ENCODE measurements around the gene TCHP. TPM values are rescaled to one million over a fixed set of nuclear protein-coding genes. Genes with fewer than 3 reads are reported as not detected.

Gene TCHP
- total and polyA plus RNA-seq, 2 of the 13 experiments (the other 11 are each of a cell fraction or from before 2014, with no cell fraction given): 6.7 to 12.2 TPM

DNA sequence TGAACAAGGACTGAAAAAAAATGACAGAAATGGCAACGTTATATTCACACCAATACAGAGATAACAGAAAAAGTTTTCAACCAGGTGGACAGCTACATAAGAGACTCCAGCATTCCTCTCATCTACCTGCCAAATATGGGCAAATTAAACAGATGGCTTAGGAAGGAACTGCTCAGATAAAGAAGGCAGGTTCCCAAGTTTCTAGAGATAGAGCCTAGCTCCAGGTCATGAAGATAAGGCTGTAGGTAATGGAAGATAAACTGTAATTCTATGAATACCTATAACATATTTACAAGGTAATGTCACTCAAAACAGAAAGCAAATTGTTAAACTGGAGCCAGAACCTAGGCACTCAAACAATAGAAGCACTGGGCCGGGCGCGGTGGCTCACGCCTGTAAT is 53.6 kb downstream of the TCHP start:
- peaks cover 15 to 41% of the 10 kb centered on the region in 2 experiments for H3K36me3 ChIP-seq (replicated peaks in 1 of 2; ENCODE audit: control insufficient read depth in 1 of 2, insufficient read depth in 2 of 2, low read length in 2 of 2)
- H3K4me1 ChIP-seq (ENCODE audit: insufficient read depth, low read length): peaks cover 30% of the 10 kb centered on the region
- POLR2A ChIA-PET: no interaction called here
- TF ChIP-seq SRF (IDR thresholded peaks at IDR 0.05; ENCODE audit: low read depth, low read length) (peak; percentile 29; the same call in 1 of the 2 replicates), TCF7L2 (IDR thresholded peaks at IDR 0.05; ENCODE audit: low read depth, low read length) (no peak)
- FAIRE-seq (no peak), DNase-seq (ENCODE audit: low spot score) (no peak), ATAC-seq (no peak)
- no peaks in the 10 kb centered on the region for H3K79me2 ChIP-seq (ENCODE audit: insufficient read depth, low read length)
- intact Hi-C loops (cut with micrococcal nuclease; ENCODE audit: unreplicated experiment): no loop called here
- no peaks in the 10 kb centered on the region for H3K27me3 ChIP-seq (ENCODE audit: control insufficient read depth in 1 of 2, insufficient read depth in 2 of 2, low read length in 2 of 2)
- CTCF ChIA-PET (ENCODE audit: low intra/inter-chr PET ratio, low total read pairs): no interaction called here
- no peak overlapping the region for H3K9ac ChIP-seq (ENCODE audit: insufficient read depth, low read depth, low read length)
- H3K27ac ChIP-seq (ENCODE audit: extremely low read length, insufficient read depth, low read length): no peak overlapping the region
- no peaks in the 10 kb centered on the region for H3K9me3 ChIP-seq (ENCODE audit: low read length)
- H2AFZ ChIP-seq (ENCODE audit: low read length): no peak overlapping the region
- no TSS peak for BruUV-seq (replicated peaks)
- no peak overlapping the region for H3K4me2 ChIP-seq (ENCODE audit: low read depth, low read length)
- whole genome bisulfite sequencing (ENCODE audit: low lambda C conversion rate): 94% methylated on average over 5 of the region's 5 CpGs
- H3K4me3 ChIP-seq (replicated peaks in 1 of 3; ENCODE audit: insufficient read depth in 1 of 3, low read depth in 2 of 3, low read length in 3 of 3): no peak overlapping the region
- in situ Hi-C loops (cut with HindIII; ENCODE audit: extremely low pct_ligation_motif_present, low pct_unique_long_range_greater_than_20kb): no loop called here
- no peaks in the 10 kb centered on the region for H4K20me1 ChIP-seq (ENCODE audit: insufficient read depth, low read length)

GRCh38 chr12:109958374-109958773 is 58.3 kb downstream of the TCHP start:
- Histone ChIP-seq H3K9ac (ENCODE audit: insufficient read depth, low read depth, low read length) (no peak overlapping the region), H3K79me2 (ENCODE audit: insufficient read depth, low read length) (no peaks in the 10 kb centered on the region), H3K4me3 (replicated peaks in 1 of 3; ENCODE audit: insufficient read depth in 1 of 3, low read depth in 2 of 3, low read length in 3 of 3) (no peak overlapping the region), H2AFZ (ENCODE audit: low read length) (no peak overlapping the region), H3K4me1 (ENCODE audit: insufficient read depth, low read length) (no peaks in the 10 kb centered on the region), H3K4me2 (ENCODE audit: low read depth, low read length) (no peak overlapping the region), H3K27me3 (ENCODE audit: control insufficient read depth in 1 of 2, insufficient read depth in 2 of 2, low read length in 2 of 2) (no peaks in the 10 kb centered on the region), H3K9me3 (ENCODE audit: low read length) (no peaks in the 10 kb centered on the region), H3K27ac (ENCODE audit: extremely low read length, insufficient read depth, low read length) (no peak overlapping the region), H3K36me3 (replicated peaks in 1 of 2; ENCODE audit: control insufficient read depth in 1 of 2, insufficient read depth in 2 of 2, low read length in 2 of 2) (peaks cover 17 to 51% of the 10 kb centered on the region in 2 experiments; a peak in 4 of 5 replicates), H4K20me1 (ENCODE audit: insufficient read depth, low read length) (no peaks in the 10 kb centered on the region)
- no peak for ATAC-seq
- DNase-seq (ENCODE audit: low spot score): no peak
- whole genome bisulfite sequencing (ENCODE audit: low lambda C conversion rate): 100% methylated on average over 7 of the region's 7 CpGs
- ChIA-PET POLR2A (no interaction called here), CTCF (ENCODE audit: low intra/inter-chr PET ratio, low total read pairs) (no interaction called here)
- in situ Hi-C loops (cut with HindIII; ENCODE audit: extremely low pct_ligation_motif_present, low pct_unique_long_range_greater_than_20kb) (no loop called here), intact Hi-C loops (cut with micrococcal nuclease; ENCODE audit: unreplicated experiment) (no loop called here)
- FAIRE-seq: no peak
- no TSS peak for BruUV-seq (replicated peaks)
- TF ChIP-seq SKI (IDR thresholded peaks at IDR 0.05; ENCODE audit: partially characterized antibody) (no peak), PHF8 (CRISPR knock-in tag; IDR thresholded peaks at IDR 0.05) (no peak), ZC3H4 (CRISPR knock-in tag; IDR thresholded peaks at IDR 0.05; ENCODE audit: borderline replicate concordance) (no peak), POLR2A (IDR thresholded peaks at IDR 0.05; ENCODE audit: insufficient read depth in 1 of 2, low read depth in 2 of 2, low read length in 2 of 2) (no peak), MNT (IDR thresholded peaks at IDR 0.05) (no peak), ZBTB3 (CRISPR knock-in tag; IDR thresholded peaks at IDR 0.05; ENCODE audit: borderline replicate concordance, low read depth) (no peak), GATAD1 (CRISPR knock-in tag; IDR thresholded peaks at IDR 0.05) (no peak), ZNF12 (CRISPR knock-in tag; IDR thresholded peaks at IDR 0.05) (no peak), ZNF773 (CRISPR knock-in tag; IDR thresholded peaks at IDR 0.05; ENCODE audit: borderline replicate concordance) (no peak), JUN (CRISPR knock-in tag; IDR thresholded peaks at IDR 0.05) (no peak), ZNF335 (CRISPR knock-in tag; IDR thresholded peaks at IDR 0.05) (no peak), PCBP1 (IDR thresholded peaks at IDR 0.05; ENCODE audit: borderline replicate concordance, low read depth, low read length) (no peak), EEA1 (CRISPR knock-in tag; IDR thresholded peaks at IDR 0.05; ENCODE audit: borderline replicate concordance) (no peak), ZNF83 (CRISPR knock-in tag; IDR thresholded peaks at IDR 0.05; ENCODE audit: borderline replicate concordance) (no peak)
- TF ChIP-seq, protein P1, sequence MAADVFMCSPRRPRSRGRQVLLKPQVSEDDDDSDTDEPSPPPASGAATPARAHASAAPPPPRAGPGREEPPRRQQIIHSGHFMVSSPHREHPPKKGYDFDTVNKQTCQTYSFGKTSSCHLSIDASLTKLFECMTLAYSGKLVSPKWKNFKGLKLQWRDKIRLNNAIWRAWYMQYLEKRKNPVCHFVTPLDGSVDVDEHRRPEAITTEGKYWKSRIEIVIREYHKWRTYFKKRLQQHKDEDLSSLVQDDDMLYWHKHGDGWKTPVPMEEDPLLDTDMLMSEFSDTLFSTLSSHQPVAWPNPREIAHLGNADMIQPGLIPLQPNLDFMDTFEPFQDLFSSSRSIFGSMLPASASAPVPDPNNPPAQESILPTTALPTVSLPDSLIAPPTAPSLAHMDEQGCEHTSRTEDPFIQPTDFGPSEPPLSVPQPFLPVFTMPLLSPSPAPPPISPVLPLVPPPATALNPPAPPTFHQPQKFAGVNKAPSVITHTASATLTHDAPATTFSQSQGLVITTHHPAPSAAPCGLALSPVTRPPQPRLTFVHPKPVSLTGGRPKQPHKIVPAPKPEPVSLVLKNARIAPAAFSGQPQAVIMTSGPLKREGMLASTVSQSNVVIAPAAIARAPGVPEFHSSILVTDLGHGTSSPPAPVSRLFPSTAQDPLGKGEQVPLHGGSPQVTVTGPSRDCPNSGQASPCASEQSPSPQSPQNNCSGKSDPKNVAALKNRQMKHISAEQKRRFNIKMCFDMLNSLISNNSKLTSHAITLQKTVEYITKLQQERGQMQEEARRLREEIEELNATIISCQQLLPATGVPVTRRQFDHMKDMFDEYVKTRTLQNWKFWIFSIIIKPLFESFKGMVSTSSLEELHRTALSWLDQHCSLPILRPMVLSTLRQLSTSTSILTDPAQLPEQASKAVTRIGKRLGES (CRISPR knock-in tag; IDR thresholded peaks at IDR 0.05; ENCODE audit: borderline replicate concordance): no peak

Measured in HepG2 (cell line).